ENCODE measurements around the gene NUS1.
"Not testable (repeated sequence)": the region's sequence is repeated elsewhere in the genome, so short reads cannot be mapped to it uniquely, and the experiment has no call there.

NUS1 gene

DNA sequence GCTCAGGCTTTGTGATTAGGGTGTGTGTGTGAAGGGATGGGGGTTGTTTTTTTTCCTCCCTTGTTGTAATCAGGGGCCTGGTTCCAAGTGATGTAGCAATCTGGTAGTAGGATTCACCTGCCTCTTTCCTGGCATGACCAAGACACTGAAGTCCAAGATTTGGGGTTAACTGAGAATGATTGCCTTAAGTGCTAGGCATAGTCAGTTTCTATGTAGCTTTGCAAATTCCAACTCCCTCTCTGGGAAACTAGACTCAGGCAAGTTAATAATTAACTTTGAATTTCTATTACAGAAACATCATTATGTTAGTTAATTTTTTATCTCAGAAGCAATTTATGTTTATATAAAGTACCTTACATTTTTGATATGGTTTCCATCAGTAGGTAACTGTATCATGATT lies 43.6 kb downstream of the NUS1 start:
- no peak for DNase-seq

- not testable (repeated sequence) for DNase-seq
These were observed 46.3 kb downstream of the NUS1 start for GRCh38 chr6:117721520-117721919.

DNA sequence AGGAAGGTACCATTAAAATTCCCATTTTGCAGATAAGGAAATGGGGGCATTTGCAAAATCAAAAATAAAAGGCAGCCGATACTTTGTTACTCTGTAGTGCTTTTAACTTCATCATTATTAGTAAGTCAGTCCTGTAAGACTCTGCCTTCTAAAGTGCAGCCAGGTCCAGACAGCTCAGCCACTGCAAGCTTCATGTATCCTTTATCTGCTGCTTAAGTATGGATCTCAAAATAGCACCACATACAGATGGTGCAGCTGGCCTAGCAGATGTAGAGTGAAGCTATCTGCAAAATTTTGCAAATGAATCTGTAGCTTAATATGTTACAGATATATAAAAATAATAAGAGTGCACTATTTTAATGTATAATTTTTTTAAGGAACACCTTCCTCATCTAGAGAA lies 53.4 kb downstream of the NUS1 start:
- DNase-seq: no peak

DNA sequence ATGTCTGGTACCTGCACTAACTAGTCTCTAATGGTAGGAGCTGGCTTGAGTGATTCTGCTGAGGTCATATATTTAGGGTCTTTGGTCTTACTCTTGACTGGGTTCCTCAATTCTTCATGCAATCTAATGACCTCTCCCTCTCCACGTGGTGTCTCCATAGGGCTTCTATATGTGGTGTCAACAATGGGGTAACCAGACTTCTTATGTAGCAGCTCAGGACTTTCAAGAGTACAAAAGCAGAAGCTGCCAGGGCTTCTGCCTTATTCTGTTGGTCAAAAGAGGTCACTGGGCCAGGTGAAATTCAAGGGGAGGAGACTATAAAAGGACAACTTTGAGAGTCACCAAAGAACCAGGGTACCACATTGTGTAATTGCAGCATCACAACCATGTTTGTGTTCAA lies 54.3 kb downstream of the NUS1 start:
- no peak for DNase-seq

DNA sequence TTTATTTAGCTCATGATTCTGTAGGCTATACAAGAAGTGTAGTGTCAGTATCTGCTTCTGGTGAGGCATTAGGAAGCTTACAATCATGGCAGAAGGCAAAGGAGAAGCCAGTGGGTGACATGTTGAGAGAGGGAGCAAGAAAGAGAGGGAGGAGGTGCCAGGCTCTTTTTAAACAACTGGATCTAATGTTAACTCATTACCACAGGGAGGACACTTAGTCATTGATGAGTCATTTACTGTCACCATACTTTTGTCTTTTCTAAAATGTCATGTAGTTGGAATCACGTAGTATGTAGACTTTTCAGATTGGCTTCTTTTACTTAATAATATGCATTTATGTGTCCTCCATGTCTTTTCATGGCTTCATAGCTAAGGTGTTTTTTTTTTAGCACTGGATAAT lies 58.1 kb downstream of the NUS1 start:
- DNase-seq: no peak

DNA sequence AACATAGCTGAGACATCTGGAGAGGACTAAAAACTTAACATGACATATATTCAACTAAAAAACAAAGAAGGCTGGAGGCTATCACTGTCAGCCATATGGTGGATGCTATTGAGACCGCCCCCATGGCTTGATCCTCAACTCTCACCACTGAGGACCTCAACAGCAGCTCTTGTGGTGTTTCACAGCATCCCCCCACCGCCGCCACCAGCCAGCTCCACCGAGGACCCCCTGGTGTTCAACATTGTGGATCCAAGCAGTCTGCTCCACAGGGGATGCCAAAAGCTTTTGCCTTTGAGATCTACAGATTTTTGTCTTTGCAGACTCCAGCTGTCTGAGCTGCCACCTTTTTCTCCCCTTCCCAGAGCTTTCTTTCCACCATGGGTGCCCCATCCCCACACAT lies 64.6 kb downstream of the NUS1 start:
- DNase-seq: no peak

DNA sequence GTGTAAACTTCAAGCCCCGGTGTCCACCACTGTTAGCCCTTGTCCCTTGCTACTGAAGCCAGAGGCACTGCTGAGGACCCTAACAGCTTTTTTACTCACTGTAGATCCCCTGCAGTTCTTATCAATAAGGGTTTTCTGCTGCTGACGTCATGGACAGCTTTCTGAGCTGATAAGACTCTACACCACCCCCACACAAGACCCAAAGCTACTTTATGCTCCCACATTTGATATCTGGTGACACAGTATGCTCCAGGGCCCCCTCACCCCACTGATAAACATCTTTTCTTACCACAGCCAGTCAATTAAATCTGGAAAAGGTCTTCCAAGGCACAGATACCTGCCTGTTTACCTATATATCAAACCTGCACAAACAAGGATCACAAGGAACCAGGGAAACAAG lies 65.3 kb downstream of the NUS1 start:
- DNase-seq: no peak

DNA sequence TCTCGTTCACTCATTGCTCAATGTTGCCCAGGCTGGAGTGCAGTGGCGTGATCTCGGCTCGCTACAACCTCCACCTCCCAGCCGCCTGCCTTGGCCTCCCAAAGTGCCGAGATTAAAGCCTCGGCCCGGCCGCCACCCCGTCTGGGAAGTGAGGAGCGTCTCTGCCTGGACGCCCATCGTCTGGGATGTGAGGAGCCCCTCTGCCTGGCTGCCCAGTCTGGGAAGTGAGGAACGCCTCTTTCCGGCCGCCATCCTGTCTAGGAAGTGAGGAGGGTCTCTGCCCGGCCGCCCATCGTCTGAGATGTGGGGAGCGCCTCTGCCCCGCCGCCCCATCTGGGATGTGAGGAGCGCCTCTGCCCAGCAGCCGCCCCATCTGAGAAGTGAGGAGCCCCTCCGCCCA lies 75.4 kb downstream of the NUS1 start:
- not testable (repeated sequence) for DNase-seq

All from stimulated activated CD4-positive, alpha-beta T cell treated with anti-CD3 and anti-CD28 coated beads, Interleukin-12 subunit alpha, Interleukin-12 subunit beta, amount 100 ng/mL, for 4 hours (primary cell).